HG03280 (cell line): ENCODE measurements around the gene SCAPER.

Source experiments
- ATAC-seq: cut with Tn5 transposase; IDR thresholded peaks from one replicate; pipeline ENCODE4 v1.9.1; 2021; ENCODE audit warnings: mild to moderate bottlenecking, moderate library complexity; ENCODE audit not compliant: unreplicated experiment

SCAPER gene

GRCh38 chr15:76377217-76377616, 527.9 kb downstream of the SCAPER start:
- ATAC-seq: no peak

GRCh38 chr15:76376816-76377215, 528.3 kb downstream of the SCAPER start:
- no peak for ATAC-seq

- no peak for ATAC-seq
These were observed 529.1 kb downstream of the SCAPER start for GRCh38 chr15:76376029-76376428.

- ATAC-seq: no peak
These were observed 537.0 kb downstream of the SCAPER start for GRCh38 chr15:76368122-76368621.

- no peak for ATAC-seq
These were observed 538.4 kb downstream of the SCAPER start for GRCh38 chr15:76366714-76367113.

- no peak for ATAC-seq
These were observed 541.9 kb downstream of the SCAPER start for GRCh38 chr15:76363251-76363650.

GRCh38 chr15:76360416-76360815, 544.7 kb downstream of the SCAPER start:
- ATAC-seq: no peak

- no peak for ATAC-seq
These were observed 546.0 kb downstream of the SCAPER start for GRCh38 chr15:76359152-76359551.

- ATAC-seq: no peak
These were observed 546.7 kb downstream of the SCAPER start for GRCh38 chr15:76358453-76358852.

- no peak for ATAC-seq
These were observed 550.2 kb downstream of the SCAPER start for GRCh38 chr15:76354823-76355440.

GRCh38 chr15:76353903-76354302, 551.2 kb downstream of the SCAPER start:
- no peak for ATAC-seq

GRCh38 chr15:76353023-76353577, 552.0 kb downstream of the SCAPER start:
- ATAC-seq: no peak

GRCh38 chr15:76349301-76350070, 555.7 kb downstream of the SCAPER start:
- no peak for ATAC-seq

GRCh38 chr15:76347482-76348055, 557.6 kb downstream of the SCAPER start:
- ATAC-seq: no peak

- ATAC-seq: no peak
These were observed 558.3 kb downstream of the SCAPER start for GRCh38 chr15:76346669-76347481.

- no peak for ATAC-seq
These were observed 559.1 kb downstream of the SCAPER start for GRCh38 chr15:76345880-76346668.

GRCh38 chr15:76345583-76345879, 559.6 kb downstream of the SCAPER start:
- ATAC-seq: no peak

- no peak for ATAC-seq
These were observed 560.1 kb downstream of the SCAPER start for GRCh38 chr15:76344893-76345582.

- no peak for ATAC-seq
These were observed 561.7 kb downstream of the SCAPER start for GRCh38 chr15:76343313-76343996.
